Ovary (tissue), 10 donors: ENCODE measurements around the gene EPG5. TPM values are rescaled to one million over a fixed set of nuclear protein-coding genes. Genes with fewer than 3 reads are reported as not detected.

Source experiments
- DNase-seq, 5 donors: peaks; one replicate each; pipeline ENCODE4 v3.0.0-alpha.2; 2019 to 2020
- H3K27ac ChIP-seq, 2 donors: fragments of 200-600 bp; one replicate each; pipeline versions ENCODE4 v1.5.1 to v1.8.0; 2019 to 2022
- H3K27me3 ChIP-seq: fragments of 200-600 bp; one replicate; pipeline ENCODE4 v1.8.0; 2022
- H3K36me3 ChIP-seq: fragments of 200-600 bp; sonication (generic); one replicate; pipeline ENCODE4 v1.5.1; 2019
- H3K4me1 ChIP-seq: one replicate; pipeline ENCODE4 v1.8.1; 2013; ENCODE audit warnings: mild to moderate bottlenecking, moderate library complexity; ENCODE audit not compliant: insufficient read depth
- H3K4me3 ChIP-seq: fragments of 200-600 bp; sonication (generic); one replicate; pipeline ENCODE4 v1.5.1; 2017
- H3K9me3 ChIP-seq, 2 donors: fragments of 200-600 bp in 1 of 2; sonication (generic) in 1 of 2; one replicate each; pipeline versions ENCODE4 v1.5.1 to v1.8.1; 2013 to 2019; ENCODE audit warnings: mild to moderate bottlenecking in 1 of 2, moderate library complexity in 1 of 2
- CTCF ChIP-seq, 3 donors: fragments of 450-650 bp in 2 of 3; fragments of 200-600 bp in 1 of 3; IDR thresholded peaks; one replicate each; pipeline versions ENCODE4 v1.5.1 to v1.8.0; 2016 to 2022; ENCODE audit warnings: antibody characterized with exemption in 3 of 3, mild to moderate bottlenecking in 1 of 3
- EP300 ChIP-seq: sonication (generic); formaldehyde crosslinking; IDR thresholded peaks from one replicate; pipeline ENCODE4 v1.6.1; 2017; ENCODE audit warnings: antibody characterized with exemption
- POLR2A ChIP-seq: fragments of 450-650 bp; IDR thresholded peaks from one replicate; pipeline ENCODE4 v1.6.1; 2017; ENCODE audit warnings: antibody characterized with exemption, mild to moderate bottlenecking, moderate library complexity
- WGBS, 3 donors: extraction: QIAGEN DNeasy Blood & Tissue Kit in 1 of 3; methylation state at CpG; one replicate each; pipeline versions ENCODE4 v1.1.5 to v1.1.7; 2013 to 2017; 5-methylcytosine and 5-hydroxymethylcytosine counted together
- intact Hi-C, 4 donors: fragments of 100-400 bp; cut with DNase I; formaldehyde crosslinking; loops; one replicate each; pipeline versions ENCODE4 v1.11.0 to v1.15.1; 2022 to 2023
- long read RNA-seq, 3 donors: library from polyadenylated mRNA in 2 of 3; unstranded in 2 of 3; transcript quantifications; one replicate each; pipeline ENCODE4 v2.0.0 and lab custom pipeline, GENCODE V29; 2021 to 2026
- polyA plus RNA-seq, 2 donors: library from polyadenylated mRNA; stranded (reverse); fragments of 200-250 nt in 1 of 2; fragments of 350-450 nt in 1 of 2; fragmentation: Illumina TruSeq in 1 of 2; extraction: RNeasy Lipid Tissue Mini Kit (QIAGEN cat#74804) in 1 of 2; gene quantifications; one replicate each; pipeline ENCODE4 v1.2.3, GENCODE V29; 2013 to 2014
- total RNA-seq, 7 donors: library from RNA; depleted of rRNA in 2 of 7; stranded (reverse); fragments of >200 nt in 2 of 7; fragmentation: NEBNext Ultra II Directional in 3 of 7; extraction: Animal tissue kit (Norgen Biotek cat#: 25700) in 3 of 7; gene quantifications; one replicate each; pipeline versions ENCODE4 v1.1.0 to v1.2.4, GENCODE V29; 2016 to 2023
- donor health status: DM: no; HTN: no; CAD: no; lungs with moderate emphysema.
- donor health status: DM: no; HTN: no; CAD: no.
- donor health status: Bipolar disorder and iron deficiency.
- donor health status: DM: yes; HTN: yes; CAD: no.
- donor health status: DM: no; HTN: no; CAD: no.
- donor health status: DM: yes; HTN: yes; CAD: no.

EPG5 gene
- total RNA-seq (10 to 100 TPM; 16.4 to 28.4 (median 25.8) TPM), polyA plus RNA-seq (10 to 100 TPM in 1 of 2 donors, 1 to 10 TPM in 1; 8.9 to 13.6 TPM)
- long read RNA-seq, donor 1, partial matches to known transcripts: 1 of 4 reads
- long read RNA-seq, donor 1, other reads (novel, unspliced or antisense): 3 of 4 reads
- long read RNA-seq, donor 2, full-length matches to known transcripts: 1 of 12 reads
- long read RNA-seq, donor 2, partial matches to known transcripts: 11 of 12 reads
- long read RNA-seq, donor 2, other reads (novel, unspliced or antisense): 0 of 12 reads
- long read RNA-seq, donor 3, partial matches to known transcripts: 5 of 10 reads
- long read RNA-seq, donor 3, other reads (novel, unspliced or antisense): 5 of 10 reads

GRCh38 chr18:45967007-45967706 is at the start of gene EPG5:
EPG5 (minus strand) TSS chr18:45967329; CDS start chr18:45967239, 90 bp downstream.
- 0% methylated on average over 41 to 50 of the region's 50 CpGs for WGBS, 3 donors
- DNase-seq: peak; percentile 91 to 95 (median 92)
- intact Hi-C loops: loop anchor here in 2 of 4 donors (10.0 kb wide), 2 partner anchors 108 to 128 kb away; partner anchors contain the start of genes ATP5F1A (in 1 of the 2) and PSTPIP2 (in 1 of the 2)
- TF ChIP-seq EP300 (peak; percentile 23), CTCF (IDR thresholded peaks at IDR 0.05) (no peak), POLR2A (peak; percentile 29)
- peaks cover 3% of the 10 kb centered on the region for H3K4me1 ChIP-seq
- no peaks in the 10 kb centered on the region for H3K9me3 ChIP-seq
- H3K36me3 ChIP-seq: no peaks in the 10 kb centered on the region
- no peak within 1 kb of the TSS for H3K27ac ChIP-seq
- no peaks in the 10 kb centered on the region for H3K27me3 ChIP-seq
- H3K4me3 ChIP-seq: peak within 1 kb of the TSS; percentile 94

- intact Hi-C loops: no loop called here
- no peak overlapping the region for H3K4me3 ChIP-seq
- TF ChIP-seq CTCF (IDR thresholded peaks at IDR 0.05) (no peak), POLR2A (no peak), EP300 (no peak)
- WGBS, 3 donors: 78 to 88% (median 83%) methylated on average over 5 of the region's 5 CpGs
- H3K27me3 ChIP-seq: no peaks in the 10 kb centered on the region
- DNase-seq: no peak
- H3K36me3 ChIP-seq: no peaks in the 10 kb centered on the region
- H3K9me3 ChIP-seq: no peaks in the 10 kb centered on the region
- no peaks in the 10 kb centered on the region for H3K4me1 ChIP-seq
- no peak overlapping the region for H3K27ac ChIP-seq
Measured at GRCh38 chr18:46013484-46014189, 46.5 kb upstream of the EPG5 start.

GRCh38 chr18:46010676-46011075 is 43.5 kb upstream of the EPG5 start:
- Histone ChIP-seq H3K27ac (no peak overlapping the region), H3K9me3 (no peaks in the 10 kb centered on the region), H3K4me1 (no peaks in the 10 kb centered on the region), H3K36me3 (no peaks in the 10 kb centered on the region), H3K27me3 (no peaks in the 10 kb centered on the region), H3K4me3 (no peak overlapping the region)
- intact Hi-C loops: no loop called here
- no peak for TF ChIP-seq CTCF (IDR thresholded peaks at IDR 0.05)
- no peak for TF ChIP-seq POLR2A
- no peak for TF ChIP-seq EP300
- no peak for DNase-seq
- WGBS, 3 donors: 95 to 97% (median 96%) methylated on average over 4 of the region's 4 CpGs

GRCh38 chr18:46010050-46010449 is 42.9 kb upstream of the EPG5 start:
- TF ChIP-seq CTCF (IDR thresholded peaks at IDR 0.05) (no peak), EP300 (no peak), POLR2A (no peak)
- no peaks in the 10 kb centered on the region for H3K9me3 ChIP-seq
- no peak for DNase-seq
- H3K4me1 ChIP-seq: no peaks in the 10 kb centered on the region
- 87 to 96% (median 93%) methylated on average over 4 of the region's 4 CpGs for WGBS, 3 donors
- H3K27ac ChIP-seq: no peak overlapping the region
- H3K27me3 ChIP-seq: no peaks in the 10 kb centered on the region
- intact Hi-C loops: no loop called here
- no peak overlapping the region for H3K4me3 ChIP-seq
- no peaks in the 10 kb centered on the region for H3K36me3 ChIP-seq
